Smooth muscle cell (in vitro differentiated cells): ENCODE results near the gene USP24. TPM values are rescaled to one million over a fixed set of nuclear protein-coding genes. Genes with fewer than 3 reads are reported as not detected.

Experiments
- DNase-seq: peaks from one replicate; lab custom pipeline; 2025; ENCODE audit not compliant: unreplicated experiment; lab: John Stamatoyannopoulos, UW
- H2AFZ ChIP-seq: fragments of 200-600 bp; sonication (generic); 2 replicates; pipeline ENCODE4 v1.6.0; 2016; ENCODE audit warnings: antibody characterized with exemption, low read depth, mild to moderate bottlenecking
- H3F3A ChIP-seq: fragments of 200-600 bp; sonication (generic); 2 replicates; pipeline ENCODE4 v1.6.0; 2017; ENCODE audit warnings: antibody characterized with exemption, low read depth
- H3K27ac ChIP-seq: fragments of 200-600 bp; sonication (generic); 2 replicates; pipeline ENCODE4 v1.5.1; 2016; ENCODE audit warnings: low read depth, mild to moderate bottlenecking
- H3K27me3 ChIP-seq: fragments of 200-600 bp; sonication (generic); 2 replicates; pipeline ENCODE4 v1.6.1; 2016; ENCODE audit warnings: low read depth, mild to moderate bottlenecking
- H3K36me3 ChIP-seq: fragments of 200-600 bp; sonication (generic); 2 replicates; pipeline ENCODE4 v1.5.1; 2016; ENCODE audit warnings: low read depth
- H3K4me1 ChIP-seq: fragments of 200-600 bp; sonication (generic); 2 replicates; pipeline ENCODE4 v1.5.1; 2016; ENCODE audit warnings: low read depth
- H3K4me2 ChIP-seq: fragments of 200-600 bp; sonication (generic); 2 replicates; pipeline ENCODE4 v1.6.0; 2016; ENCODE audit warnings: mild to moderate bottlenecking
- H3K4me3 ChIP-seq: fragments of 200-600 bp; sonication (generic); 2 replicates; pipeline ENCODE4 v1.5.1; 2016; ENCODE audit warnings: mild to moderate bottlenecking
- H3K79me2 ChIP-seq: fragments of 200-600 bp; sonication (generic); 2 replicates; pipeline ENCODE4 v1.6.0; 2016; ENCODE audit warnings: low read depth, mild to moderate bottlenecking
- H3K9ac ChIP-seq: fragments of 200-600 bp; sonication (generic); 2 replicates; pipeline ENCODE4 v1.6.0; 2016; ENCODE audit warnings: low read depth
- H3K9me3 ChIP-seq: fragments of 200-600 bp; sonication (generic); replicated peaks from 2 replicates; pipeline ENCODE4 v1.5.1; 2016; ENCODE audit warnings: low read depth
- H4K20me1 ChIP-seq: fragments of 200-600 bp; sonication (generic); 2 replicates; pipeline ENCODE4 v1.6.0; 2016; ENCODE audit warnings: low read depth
- CTCF ChIP-seq: fragments of 200-600 bp; sonication (generic); IDR thresholded peaks from 2 replicates; pipeline ENCODE4 v1.5.1; 2017; ENCODE audit warnings: borderline replicate concordance, mild to moderate bottlenecking, antibody characterized with exemption; ENCODE audit not compliant: insufficient read depth, poor library complexity, severe bottlenecking
- WGBS: methylation state at CpG from one replicate; pipeline ENCODE4 v1.1.7; 2016; ENCODE audit warnings: low lambda C conversion rate; 5-methylcytosine and 5-hydroxymethylcytosine counted together
- polyA plus RNA-seq: library from polyadenylated mRNA; unstranded; fragments of >200 nt; fragmentation: Nextera tagmentation; extraction: Ambion mirVana; gene quantifications from 2 replicates; pipeline ENCODE4 v1.2.1, GENCODE V29; 2016
- total RNA-seq: library from RNA; depleted of rRNA; stranded (reverse); fragments of >200 nt; gene quantifications from 2 replicates; pipeline ENCODE4 v1.2.3, GENCODE V29; 2014

The USP24 gene
- total and polyA plus RNA-seq, 2 experiments from 2014 or later = 3.6 to 25.9 TPM

GRCh38 chr1:55057956-55058298, 157.2 kb downstream of the USP24 start:
- no peaks in the 10 kb centered on the region for H3K79me2 ChIP-seq
- no peaks in the 10 kb centered on the region for H3K4me1 ChIP-seq
- H2AFZ ChIP-seq = no peak overlapping the region
- H3K27ac ChIP-seq = no peak overlapping the region
- H3K4me2 ChIP-seq = no peak overlapping the region
- H3K9me3 ChIP-seq = no peaks in the 10 kb centered on the region
- DNase-seq = no peak
- H3K9ac ChIP-seq = no peak overlapping the region
- H3F3A ChIP-seq = no peaks in the 10 kb centered on the region
- WGBS = 97% methylated on average over 6 of the region's 6 CpGs
- no peak overlapping the region for H3K4me3 ChIP-seq
- TF ChIP-seq CTCF = no peak
- no peaks in the 10 kb centered on the region for H3K36me3 ChIP-seq
- H4K20me1 ChIP-seq = no peaks in the 10 kb centered on the region
- no peaks in the 10 kb centered on the region for H3K27me3 ChIP-seq

- no peaks in the 10 kb centered on the region for H3K27me3 ChIP-seq
- no peak overlapping the region for H3K9ac ChIP-seq
- DNase-seq = no peak
- H3K9me3 ChIP-seq = no peaks in the 10 kb centered on the region
- no peak for TF ChIP-seq CTCF
- H3K36me3 ChIP-seq = no peaks in the 10 kb centered on the region
- H3K4me3 ChIP-seq = no peak overlapping the region
- no peak overlapping the region for H3K4me2 ChIP-seq
- no peak overlapping the region for H2AFZ ChIP-seq
- no peaks in the 10 kb centered on the region for H3F3A ChIP-seq
- no peaks in the 10 kb centered on the region for H4K20me1 ChIP-seq
- H3K79me2 ChIP-seq = no peaks in the 10 kb centered on the region
- no peaks in the 10 kb centered on the region for H3K4me1 ChIP-seq
- 92% methylated on average over 15 of the region's 15 CpGs for WGBS
- no peak overlapping the region for H3K27ac ChIP-seq
Observed at GRCh38 chr1:55057270-55057955, 157.8 kb downstream of the USP24 start.

GRCh38 chr1:55056632-55056992, 158.6 kb downstream of the USP24 start:
- no peaks in the 10 kb centered on the region for H3K4me1 ChIP-seq
- no peaks in the 10 kb centered on the region for H3K79me2 ChIP-seq
- no peak overlapping the region for H3K27ac ChIP-seq
- no peaks in the 10 kb centered on the region for H3K9me3 ChIP-seq
- H3K36me3 ChIP-seq = no peaks in the 10 kb centered on the region
- 98% methylated on average over 20 of the region's 20 CpGs for WGBS
- no peaks in the 10 kb centered on the region for H3F3A ChIP-seq
- no peak overlapping the region for H2AFZ ChIP-seq
- H3K4me3 ChIP-seq = no peak overlapping the region
- H3K27me3 ChIP-seq = no peaks in the 10 kb centered on the region
- no peak overlapping the region for H3K9ac ChIP-seq
- no peak overlapping the region for H3K4me2 ChIP-seq
- no peaks in the 10 kb centered on the region for H4K20me1 ChIP-seq
- TF ChIP-seq CTCF = no peak
- no peak for DNase-seq

- DNase-seq = no peak
Observed at GRCh38 chr1:55055951-55056631, 159.1 kb downstream of the USP24 start.

More at GRCh38 chr1:55055951-55056631, 159.1 kb downstream of the USP24 start:
- Histone ChIP-seq H3K9me3 (no peaks in the 10 kb centered on the region), H3K4me1 (no peaks in the 10 kb centered on the region), H4K20me1 (no peaks in the 10 kb centered on the region), H3K27ac (no peak overlapping the region), H3K9ac (no peak overlapping the region), H3F3A (no peaks in the 10 kb centered on the region), H2AFZ (no peak overlapping the region), H3K4me3 (no peak overlapping the region), H3K27me3 (no peaks in the 10 kb centered on the region), H3K79me2 (no peaks in the 10 kb centered on the region), H3K4me2 (no peak overlapping the region), H3K36me3 (no peaks in the 10 kb centered on the region)
- no peak for TF ChIP-seq CTCF
- WGBS = 96% methylated on average over 24 of the region's 42 CpGs
